ENCODE measurements around the gene COBLL1. TPM values are rescaled to one million over a fixed set of nuclear protein-coding genes. Genes with fewer than 3 reads are reported as not detected.
"Not testable (repeated sequence)": the region's sequence is repeated elsewhere in the genome, so short reads cannot be mapped to it uniquely, and the experiment has no call there.

The COBLL1 gene
- total and polyA plus RNA-seq, 2 of the 4 experiments (the other 2 are of a cell fraction), result 0.79 to 1.1 TPM

DNA sequence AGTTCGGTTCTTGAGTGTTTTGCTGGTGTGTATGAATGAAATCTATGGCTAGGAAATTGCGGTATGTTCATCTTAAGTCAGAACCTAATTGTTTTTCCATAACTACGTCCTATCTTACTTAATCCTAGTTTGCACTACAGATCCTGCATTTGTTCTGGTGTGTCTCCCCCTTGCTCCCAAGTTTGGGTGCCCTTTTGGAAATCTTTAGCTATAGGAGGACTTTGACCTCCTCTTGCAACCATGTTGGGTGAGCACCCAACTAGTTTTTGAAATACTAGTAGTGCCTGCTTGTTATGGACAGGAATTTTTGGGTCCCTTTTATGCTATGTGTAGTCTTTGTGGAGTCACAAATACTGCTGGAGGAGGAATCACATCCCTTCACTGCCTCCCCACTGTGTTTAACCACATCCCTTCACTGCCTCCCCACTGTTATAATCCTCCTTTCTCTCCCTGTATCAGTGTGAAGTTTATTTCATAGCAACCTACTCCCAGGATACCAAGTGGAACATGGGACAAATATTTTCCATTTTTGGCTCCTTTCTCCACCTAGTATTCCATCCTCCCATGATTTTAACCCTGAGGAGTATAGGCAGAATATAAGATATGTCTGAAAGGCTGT lies 26.3 kb upstream of the COBLL1 start (continued):
- no peak for TF ChIP-seq RCOR1 (IDR thresholded peaks at IDR 0.05; ENCODE audit: insufficient replicate concordance, low read length)
- no peak for TF ChIP-seq CEBPB (IDR thresholded peaks at IDR 0.05; ENCODE audit: low read depth, low read length)
- no peak for TF ChIP-seq SMC3 (IDR thresholded peaks at IDR 0.05; ENCODE audit: low read depth, low read length)
- TF ChIP-seq MAZ (IDR thresholded peaks at IDR 0.05; ENCODE audit: borderline replicate concordance, low read depth, low read length), result no peak
- no peak for TF ChIP-seq CHD1 (IDR thresholded peaks at IDR 0.05; ENCODE audit: low read depth, low read length)

DNA sequence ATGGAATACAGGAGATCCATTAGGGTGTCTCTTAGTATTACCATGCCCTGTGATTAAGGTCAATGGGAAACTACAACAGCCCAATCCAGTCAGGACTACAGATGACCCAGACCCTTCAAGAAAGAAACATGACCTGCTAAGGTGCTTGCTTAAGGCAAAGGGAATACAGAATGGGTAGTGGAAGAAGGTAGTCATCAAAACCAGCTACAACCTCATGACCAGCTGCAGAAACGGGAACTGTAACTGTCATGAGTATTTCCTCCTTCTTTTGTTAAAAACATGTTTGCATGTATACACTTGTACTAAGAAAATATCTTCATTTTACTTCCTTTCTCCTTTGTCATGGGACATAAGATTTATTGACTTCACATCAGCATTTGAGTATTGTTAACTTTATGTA lies 24.8 kb upstream of the COBLL1 start:
- H2BK5ac ChIP-seq (ENCODE audit: low read depth, low read length, poor library complexity, severe bottlenecking); H3K4me3 ChIP-seq (ENCODE audit: insufficient read depth, low read depth, low read length); H3K14ac ChIP-seq (replicated peaks; ENCODE audit: low read depth, low read length); H3K4me1 ChIP-seq (ENCODE audit: control insufficient read depth, insufficient read depth, low read length); H3K56ac ChIP-seq (ENCODE audit: extremely low read depth, insufficient read depth, low read length); H4K5ac ChIP-seq (ENCODE audit: low read depth, low read length); H3K4ac ChIP-seq (ENCODE audit: low read depth, low read length); H3K27me3 ChIP-seq (ENCODE audit: control insufficient read depth, insufficient read depth, low read length); H2BK15ac ChIP-seq (ENCODE audit: low read depth, low read length); H2AK5ac ChIP-seq (ENCODE audit: low read depth, low read length); H3K79me1 ChIP-seq (ENCODE audit: low read depth in 1 of 2, low read length in 2 of 2); intact Hi-C loops (cut with micrococcal nuclease); H3K27ac ChIP-seq (ENCODE audit: insufficient read depth, low read length); H2BK20ac ChIP-seq (ENCODE audit: low read depth, low read length); POLR2A ChIA-PET (ENCODE audit: unreplicated experiment); H3K18ac ChIP-seq (ENCODE audit: low read depth, low read length); ATAC-seq (ENCODE audit: low read depth); DNase-seq; H3K36me3 ChIP-seq (ENCODE audit: control insufficient read depth, insufficient read depth, low read length); BruUV-seq (replicated peaks); H3K9me3 ChIP-seq (ENCODE audit: control insufficient read depth, insufficient read depth, low read length); H2BK120ac ChIP-seq (ENCODE audit: low read depth, low read length); H3K23ac ChIP-seq (ENCODE audit: low read depth, low read length); H2AFZ ChIP-seq (replicated peaks; ENCODE audit: low read length, poor library complexity); H2AK9ac ChIP-seq (replicated peaks; ENCODE audit: low read depth, low read length, poor library complexity); H4K8ac ChIP-seq (ENCODE audit: low read depth in 2 of 2, low read length in 2 of 2); H3K9ac ChIP-seq (ENCODE audit: low read depth, low read length); in situ Hi-C loops (cut with MboI; ENCODE audit: low sequenced_read_pairs); H3K4me2 ChIP-seq (ENCODE audit: low read depth, low read length); dilution Hi-C loops (cut with HindIII; ENCODE audit: low sequenced_read_pairs, unreplicated experiment); H4K20me1 ChIP-seq (ENCODE audit: insufficient read depth, low read length); H4K91ac ChIP-seq (ENCODE audit: insufficient read depth, low read depth, low read length); H3K9me1 ChIP-seq (ENCODE audit: insufficient read depth, low read length): not testable (repeated sequence)
- no CpG with 5 or more reads among the region's 1 CpG for WGBS, 2 experiments (ENCODE audit: extremely low coverage in 2 of 2, insufficient read length in 1 of 2)
- CTCF ChIA-PET, result interaction anchor here (1.1 kb wide), 1 partner anchor 25 kb away, joined by 3 read pairs; the partner anchor contains the start of gene COBLL1
